Measurements from ENCODE around the gene ASIC2. TPM values are rescaled to one million over a fixed set of nuclear protein-coding genes. Genes with fewer than 3 reads are reported as not detected.

Gene ASIC2
- total RNA-seq, 2 donors from 2014 or later = 2.0 to 2.2 TPM

DNA sequence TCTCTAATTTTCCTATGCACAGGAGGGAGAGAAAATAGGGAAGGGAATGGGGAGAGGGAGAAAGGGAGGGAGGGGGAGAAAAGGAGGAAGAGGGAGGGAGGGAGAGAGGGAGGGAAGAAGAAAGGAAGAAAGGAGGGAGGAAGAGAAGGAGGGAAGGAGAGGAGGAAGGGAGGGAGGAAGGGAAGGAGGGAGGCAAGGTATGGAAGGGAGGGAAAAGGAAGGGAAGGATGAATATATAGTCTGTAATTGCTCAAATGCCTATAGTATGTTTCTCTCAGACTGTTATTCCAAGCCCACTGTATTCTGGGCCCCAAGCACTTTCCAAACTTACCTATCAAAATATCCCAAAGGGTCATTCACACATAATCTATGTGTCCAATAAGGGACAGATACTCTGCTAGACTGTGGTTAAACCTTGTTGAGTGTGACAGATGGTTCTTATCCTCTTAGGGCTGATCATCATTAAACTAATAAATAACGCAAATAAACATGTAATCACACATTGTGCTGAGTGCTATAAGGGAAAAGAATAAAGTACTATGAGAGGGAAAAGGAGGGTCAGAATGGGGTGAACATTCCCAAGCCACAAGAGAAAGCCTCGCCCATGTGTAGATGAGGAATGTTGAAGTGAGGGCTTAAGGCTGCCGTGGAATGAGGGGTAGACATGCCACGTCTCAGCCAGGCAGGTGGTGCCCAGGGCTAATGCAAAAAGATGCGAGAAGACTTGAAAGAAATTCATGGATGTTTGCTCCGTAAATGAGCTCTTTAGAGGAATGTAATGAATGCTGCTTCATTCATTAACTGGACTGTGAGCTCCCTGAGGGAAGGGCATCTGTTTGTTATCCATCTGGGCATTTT lies 30.6 kb downstream of the ASIC2 start:
- intact Hi-C loops (cut with DNase I, micrococcal nuclease) = no loop called here
- ATAC-seq (no peak), DNase-seq (no peak)

DNA sequence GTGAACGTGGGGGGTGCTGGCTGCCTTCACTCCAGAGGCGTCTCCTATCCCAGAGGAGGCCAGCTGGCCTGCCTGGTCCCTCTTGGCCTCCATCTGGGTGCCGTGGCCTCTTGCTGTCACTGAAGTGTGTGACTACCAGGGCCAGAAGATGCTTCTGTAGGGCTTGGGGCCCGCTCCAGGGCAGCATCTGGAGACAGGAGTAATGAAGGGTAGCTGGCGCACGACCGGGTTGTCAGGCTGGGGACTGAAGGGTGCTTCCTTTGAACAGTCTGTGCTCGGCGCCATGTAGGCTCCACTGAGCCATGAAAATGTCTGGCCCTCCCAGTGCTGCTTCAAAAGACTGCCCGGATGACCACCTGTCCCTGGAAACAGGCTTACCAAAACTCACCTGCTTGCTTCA lies 31.3 kb downstream of the ASIC2 start:
- ATAC-seq (no peak), DNase-seq (no peak)
- intact Hi-C loops (cut with DNase I, micrococcal nuclease) = no loop called here

DNA sequence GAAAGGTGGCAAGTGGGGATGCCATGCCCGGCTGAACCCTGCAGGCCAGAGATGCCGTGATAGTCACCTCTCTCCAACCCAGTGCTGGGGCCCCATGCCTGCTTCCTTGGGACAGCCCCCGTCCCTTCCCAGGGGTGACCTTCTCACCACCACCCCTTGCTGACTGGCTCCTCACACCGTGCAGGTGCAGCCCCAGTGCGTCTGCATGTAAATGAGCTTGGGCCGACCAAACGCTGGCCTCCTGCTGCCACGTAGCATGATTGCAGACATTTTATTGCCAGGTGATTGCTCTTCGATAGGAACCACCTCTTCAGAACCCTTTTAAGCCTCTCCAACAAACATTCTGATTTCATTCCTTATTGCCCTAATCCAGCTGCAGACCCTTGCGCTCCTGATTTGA lies 32.5 kb downstream of the ASIC2 start:
- ATAC-seq (peak; percentile 95), DNase-seq (peak; percentile 59 to 61)
- intact Hi-C loops (cut with DNase I, micrococcal nuclease) = no loop called here

- intact Hi-C loops (cut with DNase I, micrococcal nuclease) = no loop called here
- no peak for DNase-seq
These were observed 34.8 kb downstream of the ASIC2 start for GRCh38 chr17:33258296-33258695.

DNA sequence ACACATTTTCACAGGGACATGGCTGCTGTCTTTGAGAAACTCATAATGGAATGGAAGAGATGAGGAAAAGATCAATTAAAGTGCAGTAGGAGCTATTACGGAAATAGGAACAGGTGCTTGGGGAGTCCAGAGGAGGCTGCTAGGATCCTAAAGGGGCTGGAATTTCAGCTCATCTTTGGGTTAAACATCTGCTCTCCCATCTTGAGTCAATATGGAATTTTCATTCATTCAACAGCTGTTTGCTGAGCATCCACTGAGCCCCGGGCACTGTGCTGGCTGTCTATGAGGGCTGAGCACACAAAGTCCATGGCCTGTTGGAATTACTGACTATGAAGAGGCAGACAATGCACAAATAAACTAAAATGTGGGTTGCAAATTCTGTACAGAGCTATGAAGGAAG lies 47.9 kb downstream of the ASIC2 start:
- DNase-seq = no peak
- ATAC-seq = no peak
- intact Hi-C loops (cut with DNase I, micrococcal nuclease) = no loop called here

More at GRCh38 chr17:33258296-33258695, 34.8 kb downstream of the ASIC2 start:
- no peak for ATAC-seq

DNA sequence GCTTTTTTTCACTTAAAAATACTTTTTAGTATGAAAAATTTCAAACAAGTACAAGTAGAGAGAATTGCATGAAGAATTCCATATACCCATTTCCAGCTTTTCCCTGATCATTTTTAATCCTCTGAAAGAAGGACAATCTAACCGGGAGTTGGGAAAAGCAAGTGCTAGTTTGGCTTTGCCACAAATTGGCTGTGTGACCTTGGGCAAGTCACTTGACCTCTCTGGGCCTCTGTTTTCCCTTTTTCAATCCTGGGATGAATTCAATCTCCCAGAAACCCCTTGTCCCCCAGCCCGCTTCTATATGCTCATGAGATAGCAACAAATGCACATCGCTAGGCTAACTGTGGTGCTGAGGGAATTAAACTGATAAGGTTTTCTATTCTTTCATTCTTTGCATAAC lies 49.4 kb downstream of the ASIC2 start:
- intact Hi-C loops (cut with DNase I, micrococcal nuclease) = no loop called here
- DNase-seq = no peak
- no peak for ATAC-seq

GRCh38 chr17:33242375-33243124 lies 50.5 kb downstream of the ASIC2 start:
- intact Hi-C loops (cut with DNase I, micrococcal nuclease) = no loop called here
- no peak for DNase-seq
- no peak for ATAC-seq

GRCh38 chr17:33241390-33241789 lies 51.7 kb downstream of the ASIC2 start:
- ATAC-seq = no peak
- DNase-seq = no peak
- intact Hi-C loops (cut with DNase I, micrococcal nuclease) = no loop called here

- no peak for DNase-seq
- intact Hi-C loops (cut with DNase I, micrococcal nuclease) = no loop called here
- no peak for ATAC-seq
These were observed 52.7 kb downstream of the ASIC2 start for GRCh38 chr17:33240362-33240761.

DNA sequence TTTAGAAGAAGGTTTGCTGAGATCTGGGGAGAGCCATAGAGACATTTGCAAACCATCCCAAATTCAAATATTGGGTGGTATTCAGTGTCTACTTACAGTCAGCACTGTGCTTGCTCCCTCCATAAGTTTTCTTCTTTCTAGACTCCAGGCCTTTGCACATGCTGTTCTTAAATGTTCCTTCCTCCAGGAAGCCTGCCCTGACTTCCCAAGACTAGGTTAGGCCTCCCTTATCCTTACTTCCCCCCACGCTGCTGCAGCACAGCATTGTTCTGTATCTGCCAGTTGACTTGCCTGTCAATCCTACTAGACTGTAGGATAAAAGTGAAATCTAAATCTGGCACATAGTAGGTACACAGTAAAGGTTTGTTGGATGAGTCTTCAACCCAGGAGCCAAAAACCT lies 53.4 kb downstream of the ASIC2 start:
- ATAC-seq (no peak), DNase-seq (no peak)
- intact Hi-C loops (cut with DNase I, micrococcal nuclease) = no loop called here

DNA sequence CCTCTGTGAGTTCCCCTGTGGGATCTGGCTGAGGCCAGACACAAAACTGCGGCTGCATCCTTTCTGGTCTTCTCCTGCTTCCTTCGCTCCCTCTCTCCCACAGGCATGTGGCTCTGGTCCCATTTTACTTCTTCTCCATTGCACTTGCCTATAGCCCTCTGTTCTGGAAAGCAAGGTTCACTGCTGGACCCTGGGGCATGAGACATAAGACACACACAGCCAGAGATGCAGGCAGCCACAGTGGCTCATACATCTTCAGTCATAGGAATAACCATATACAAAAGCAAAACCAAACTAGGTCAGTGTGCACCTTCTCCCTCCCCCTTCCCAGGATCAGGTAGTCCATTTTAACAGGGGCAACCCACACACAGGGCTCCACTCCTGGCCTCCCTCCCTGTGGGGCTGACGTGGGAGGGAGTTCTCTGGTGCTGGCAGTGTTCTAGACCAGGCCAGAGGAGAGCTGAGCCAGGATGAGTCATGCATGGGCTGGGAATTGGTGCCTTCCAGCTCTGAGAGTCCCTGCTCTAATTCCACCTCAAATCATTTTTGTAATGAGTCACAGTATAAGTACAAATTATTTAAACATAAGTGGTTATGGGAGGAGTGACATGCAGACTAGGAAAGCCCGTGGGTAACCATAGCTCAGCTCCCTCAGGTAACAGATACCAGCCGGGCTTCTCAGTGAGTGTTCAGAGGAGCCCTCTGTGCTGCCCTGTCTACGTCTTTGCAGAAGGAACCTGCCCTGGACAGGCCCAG lies 58.0 kb downstream of the ASIC2 start:
- intact Hi-C loops (cut with DNase I, micrococcal nuclease) = no loop called here
- ATAC-seq (peak; percentile 49), DNase-seq (peak; percentile 19 to 50)

GRCh38 chr17:33234233-33234632 lies 58.9 kb downstream of the ASIC2 start:
- intact Hi-C loops (cut with DNase I, micrococcal nuclease) = no loop called here
- ATAC-seq (no peak), DNase-seq (no peak)

DNA sequence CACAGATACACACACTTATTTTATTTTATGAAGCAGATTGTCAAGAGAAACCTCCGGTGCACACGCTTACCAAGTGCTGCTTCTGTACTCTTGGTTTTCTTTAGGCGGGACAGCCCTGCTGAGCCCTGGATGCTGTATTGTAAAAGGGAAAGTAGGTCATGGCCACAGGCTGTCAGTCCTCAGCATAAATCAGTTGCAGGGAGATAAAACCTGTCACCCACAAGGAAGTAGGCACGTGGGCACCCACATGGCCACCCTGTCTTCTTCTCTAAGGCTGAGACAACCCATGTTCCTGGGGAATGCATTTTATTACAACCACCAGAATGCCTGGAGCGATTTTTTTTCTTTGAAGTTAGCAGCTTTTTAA lies 59.3 kb downstream of the ASIC2 start:
- intact Hi-C loops (cut with DNase I, micrococcal nuclease) = no loop called here
- DNase-seq (peak; percentile 25 to 58), ATAC-seq (peak; percentile 89)

DNA sequence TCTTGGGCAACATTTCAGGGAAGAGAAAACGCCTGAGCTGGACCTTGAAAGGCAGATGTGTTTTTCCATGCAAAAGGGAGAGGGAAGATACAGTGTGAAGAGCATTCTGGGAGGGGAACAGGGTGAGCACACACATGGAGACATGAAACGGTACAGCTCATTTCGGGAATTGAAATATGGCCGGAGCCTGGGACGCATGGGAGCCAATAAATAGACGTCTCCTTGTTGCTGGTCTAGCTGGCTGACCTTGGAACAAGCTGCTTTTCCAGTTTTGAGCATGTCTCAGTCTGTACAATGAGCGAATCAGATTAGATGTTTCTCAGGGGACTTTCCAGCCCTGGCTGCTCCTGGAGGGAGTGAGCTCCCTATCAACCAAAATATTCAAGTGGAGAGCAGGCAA lies 63.6 kb downstream of the ASIC2 start:
- ATAC-seq = no peak
- DNase-seq = no peak
- intact Hi-C loops (cut with DNase I, micrococcal nuclease) = no loop called here

GRCh38 chr17:33229028-33229427 lies 64.1 kb downstream of the ASIC2 start:
- intact Hi-C loops (cut with DNase I, micrococcal nuclease) = no loop called here
- ATAC-seq (no peak), DNase-seq (no peak)

DNA sequence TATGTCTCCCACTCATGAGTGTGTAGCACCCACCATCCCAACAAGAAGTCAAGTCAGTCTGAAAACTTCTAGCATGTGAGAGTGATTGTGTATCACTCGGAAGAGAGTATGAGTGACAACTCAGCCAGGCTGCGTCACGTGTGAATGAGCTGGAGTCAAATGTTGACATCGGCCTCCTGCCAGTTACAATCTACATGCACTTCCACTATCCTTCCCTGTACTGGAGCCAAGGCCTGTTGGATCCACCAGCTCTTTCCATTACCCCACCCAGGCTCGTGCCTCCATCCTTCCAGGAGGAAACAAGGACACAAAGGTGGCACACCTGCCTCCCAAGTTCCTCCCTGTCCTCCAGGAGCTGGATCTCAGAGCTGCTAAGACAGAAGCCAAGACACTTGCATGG lies 64.5 kb downstream of the ASIC2 start:
- intact Hi-C loops (cut with DNase I, micrococcal nuclease) = no loop called here
- ATAC-seq (peak; percentile 64), DNase-seq (peak in 1 of 2 donors; percentile 25)

GRCh38 chr17:33227911-33228310 lies 65.2 kb downstream of the ASIC2 start:
- ATAC-seq = no peak
- DNase-seq = no peak
- intact Hi-C loops (cut with DNase I, micrococcal nuclease) = no loop called here

DNA sequence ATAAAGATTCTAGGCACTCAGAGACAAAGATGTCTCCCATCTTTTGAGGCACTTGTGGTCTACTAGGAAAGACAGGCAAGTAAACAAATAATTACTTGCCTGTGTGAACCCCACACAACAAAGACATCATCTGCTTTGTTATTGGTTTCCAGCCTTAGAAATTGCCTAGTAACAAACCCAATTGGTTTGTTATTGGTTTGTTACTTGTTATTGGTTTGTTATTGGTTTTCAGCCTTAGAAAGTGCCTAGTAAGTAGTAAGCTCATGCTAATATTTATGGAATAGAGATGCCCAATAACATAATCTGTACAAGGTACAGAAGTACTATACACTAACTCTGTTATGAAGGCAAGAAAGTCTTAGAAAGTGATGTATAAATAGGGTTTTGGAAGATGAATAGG lies 67.1 kb downstream of the ASIC2 start:
- DNase-seq (no peak), ATAC-seq (no peak)
- intact Hi-C loops (cut with DNase I, micrococcal nuclease) = no loop called here

DNA sequence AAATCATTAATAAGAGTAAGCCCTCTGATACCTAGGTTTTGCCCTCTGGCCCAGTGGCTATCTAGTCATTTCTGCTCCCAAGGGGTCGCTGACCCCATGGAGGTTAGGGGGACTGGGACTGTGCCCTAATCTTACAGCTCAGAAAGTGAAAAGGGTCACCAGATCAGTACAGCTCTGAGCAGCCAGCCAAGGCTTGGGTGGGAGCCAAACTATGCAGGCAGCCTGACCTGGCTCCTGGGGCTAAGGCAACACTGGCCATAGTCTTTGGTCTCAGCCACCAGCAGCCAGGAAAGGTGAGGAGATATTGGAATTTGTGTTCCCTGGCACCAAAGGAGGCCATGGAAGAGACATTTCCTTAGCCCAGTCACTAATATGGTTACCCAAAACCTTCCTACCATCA lies 67.6 kb downstream of the ASIC2 start:
- no peak for ATAC-seq
- no peak for DNase-seq
- intact Hi-C loops (cut with DNase I, micrococcal nuclease) = no loop called here

GRCh38 chr17:33220036-33220435 lies 73.1 kb downstream of the ASIC2 start:
- ATAC-seq (no peak), DNase-seq (no peak)
- intact Hi-C loops (cut with DNase I, micrococcal nuclease) = no loop called here
